ENCODE measurements around the gene DLD. TPM values are rescaled to one million over a fixed set of nuclear protein-coding genes. Genes with fewer than 3 reads are reported as not detected.
"Not testable (repeated sequence)": the region's sequence is repeated elsewhere in the genome, so short reads cannot be mapped to it uniquely, and the experiment has no call there.

DLD gene
- total RNA-seq, 8 experiments from 2014 or later, result 43.2 to 115 (median 71.6) TPM

DNA sequence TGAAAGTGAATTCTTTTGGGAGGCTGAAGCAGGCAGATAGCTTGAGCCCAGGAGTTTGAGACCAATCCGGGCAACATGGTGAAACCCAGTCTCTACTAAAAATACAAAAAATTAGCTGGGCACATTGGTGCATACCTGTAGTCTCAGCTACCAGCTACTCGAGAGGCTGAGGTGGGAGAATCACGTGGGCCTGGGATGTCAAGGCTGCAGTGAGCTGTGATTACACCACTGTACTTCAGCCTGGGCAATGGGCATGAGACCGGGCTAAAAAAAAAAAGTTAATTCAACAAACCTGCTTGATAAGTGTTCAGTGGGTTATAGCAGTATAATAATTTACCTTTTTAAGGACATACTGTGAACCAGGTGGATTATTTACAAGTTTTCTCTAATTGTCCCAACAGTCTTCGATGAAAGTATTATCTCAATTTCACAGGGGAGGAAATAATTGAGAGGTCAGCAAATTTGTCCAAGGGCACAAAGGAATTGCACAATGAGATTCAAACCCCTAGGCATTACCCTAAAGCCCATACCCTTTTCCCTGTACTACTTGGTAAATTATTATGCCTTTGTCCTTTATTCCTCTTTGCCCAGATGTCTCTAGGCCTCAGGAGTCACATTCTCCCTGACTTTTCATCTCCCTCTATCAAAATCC lies 13.1 kb upstream of the DLD start:
- no peak overlapping the region for H3K4me3 ChIP-seq
- no peaks in the 10 kb centered on the region for H3K4me1 ChIP-seq (replicated peaks in 1 of 2)
- WGBS, 10 experiments, result 25 to 100% (median 78%) methylated on average over 1 to 5 of the region's 5 CpGs; no CpG with 5 or more reads in 2 of the 10 experiments
- ATAC-seq (replicated peaks in 6 of 8), result no peak
- no peak overlapping the region for H3K27ac ChIP-seq
- in situ Hi-C loops (cut with MboI; ENCODE audit: low pct_unique_long_range_greater_than_20kb in 2 of 9, low sequenced_read_pairs in 9 of 9, unreplicated experiment in 9 of 9), result loop anchor here in 2 of 9 experiments (10.0 to 25.0 kb wide), 2 partner anchors 113 to 416 kb away; partner anchors contain the start of gene GPR22 (in 1 of the 2)

DNA sequence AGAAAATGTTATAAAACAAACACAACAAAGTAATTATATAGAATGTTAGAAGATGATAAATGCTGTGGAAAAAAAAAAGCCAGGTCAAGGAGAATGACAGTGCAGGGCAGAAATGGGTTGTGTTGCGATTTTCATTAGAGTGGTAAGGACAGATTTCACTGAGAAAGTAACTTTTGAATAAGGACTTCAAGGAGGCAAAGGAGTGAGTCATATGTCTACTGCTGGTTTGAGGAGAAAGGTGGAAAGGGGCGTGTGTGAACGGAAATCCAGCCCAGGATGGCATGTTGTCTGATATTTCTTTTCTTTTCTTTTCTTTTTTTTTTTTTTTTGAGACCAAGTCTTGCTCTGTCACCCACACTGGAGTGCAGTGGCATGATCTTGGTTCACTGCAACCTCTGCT lies 12.3 kb upstream of the DLD start:
- WGBS, 10 experiments, result 42 to 100% (median 82%) methylated on average over 1 to 3 of the region's 3 CpGs; no CpG with 5 or more reads in 1 of the 10 experiments
- Histone ChIP-seq H3K27ac (no peak overlapping the region), H3K4me3 (no peak overlapping the region), H3K4me1 (replicated peaks in 1 of 2) (no peaks in the 10 kb centered on the region)
- in situ Hi-C loops (cut with MboI; ENCODE audit: low pct_unique_long_range_greater_than_20kb in 2 of 9, low sequenced_read_pairs in 9 of 9, unreplicated experiment in 9 of 9), result loop anchor here in 2 of 9 experiments (10.0 to 25.0 kb wide), 2 partner anchors 114 to 416 kb away; partner anchors contain the start of gene GPR22 (in 1 of the 2)
- no peak for ATAC-seq (replicated peaks in 6 of 8)

DNA sequence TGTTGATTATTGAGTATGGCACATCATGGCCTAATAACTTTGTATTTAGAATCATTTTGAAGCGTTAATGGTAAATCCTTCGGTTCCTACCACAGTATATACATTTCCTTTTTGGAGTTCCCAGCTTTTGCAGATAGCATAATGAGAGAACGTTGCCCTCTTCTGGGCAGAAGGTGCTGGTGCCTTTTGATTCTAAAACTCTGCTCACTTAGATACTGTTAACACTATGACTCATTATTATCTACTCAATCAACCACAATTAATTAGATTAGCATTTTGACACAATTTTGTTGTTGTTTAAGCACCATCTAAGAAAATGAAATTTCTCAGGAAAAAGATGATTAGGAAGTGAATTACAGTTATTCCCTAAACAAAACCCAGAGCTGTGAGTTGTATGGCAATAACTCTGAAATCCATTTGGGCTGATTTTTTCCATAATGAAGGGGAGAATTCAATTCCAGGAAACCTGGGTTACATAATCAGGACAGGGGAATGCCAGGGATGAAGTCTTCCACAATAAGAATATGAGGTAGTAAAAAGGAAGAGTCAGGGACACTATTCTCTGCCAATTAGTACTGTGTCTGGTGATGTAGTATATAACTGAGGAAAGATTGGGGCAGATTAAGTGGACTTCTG lies 11.5 kb upstream of the DLD start:
- peak; percentile 61 to 86 (median 78) for ATAC-seq (replicated peaks in 6 of 8)
- H3K27ac ChIP-seq, result no peak overlapping the region
- no peaks in the 10 kb centered on the region for H3K4me1 ChIP-seq (replicated peaks in 1 of 2)
- in situ Hi-C loops (cut with MboI; ENCODE audit: low pct_unique_long_range_greater_than_20kb in 2 of 9, low sequenced_read_pairs in 9 of 9, unreplicated experiment in 9 of 9), result loop anchor here in 2 of 9 experiments (10.0 to 25.0 kb wide), 2 partner anchors 115 to 417 kb away; partner anchors contain the start of gene GPR22 (in 1 of the 2)
- WGBS, 10 experiments, result 0 to 23% (median 2%) methylated on average over 1 to 3 of the region's 3 CpGs; no CpG with 5 or more reads in 4 of the 10 experiments
- H3K4me3 ChIP-seq, result no peak overlapping the region

DNA sequence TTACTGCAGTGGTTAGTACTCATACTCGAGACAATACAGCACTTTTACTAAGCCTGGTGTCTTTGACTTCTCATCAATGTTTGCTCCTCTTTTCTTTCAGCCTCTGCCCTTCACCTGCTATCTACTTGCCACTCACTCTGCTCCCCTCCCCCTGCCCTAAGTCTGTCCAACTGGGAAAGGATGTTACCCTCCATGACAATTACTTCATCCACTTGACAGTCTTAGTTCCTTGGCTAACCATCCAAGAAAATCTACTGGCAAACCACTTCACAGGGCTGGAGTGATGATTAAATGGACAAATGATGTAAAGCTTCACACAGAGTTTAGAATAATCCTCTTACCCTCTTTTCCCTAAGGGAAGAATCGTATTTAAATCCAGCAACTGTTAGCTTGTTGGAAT lies 8.2 kb upstream of the DLD start:
- Histone ChIP-seq H3K4me3 (no peak overlapping the region), H3K27ac (no peak overlapping the region), H3K4me1 (replicated peaks in 1 of 2) (no peaks in the 10 kb centered on the region)
- ATAC-seq (replicated peaks in 6 of 8), result no peak
- in situ Hi-C loops (cut with MboI; ENCODE audit: low pct_unique_long_range_greater_than_20kb in 2 of 9, low sequenced_read_pairs in 9 of 9, unreplicated experiment in 9 of 9), result loop anchor here in 1 of 9 experiments (25.0 kb wide), 1 partner anchor 420 kb away; the partner anchor contains the start of gene GPR22
- 0 to 86% (median 71%) methylated on average over 1 to 2 of the region's 2 CpGs; no CpG with 5 or more reads in 1 of the 10 experiments for WGBS, 10 experiments

DNA sequence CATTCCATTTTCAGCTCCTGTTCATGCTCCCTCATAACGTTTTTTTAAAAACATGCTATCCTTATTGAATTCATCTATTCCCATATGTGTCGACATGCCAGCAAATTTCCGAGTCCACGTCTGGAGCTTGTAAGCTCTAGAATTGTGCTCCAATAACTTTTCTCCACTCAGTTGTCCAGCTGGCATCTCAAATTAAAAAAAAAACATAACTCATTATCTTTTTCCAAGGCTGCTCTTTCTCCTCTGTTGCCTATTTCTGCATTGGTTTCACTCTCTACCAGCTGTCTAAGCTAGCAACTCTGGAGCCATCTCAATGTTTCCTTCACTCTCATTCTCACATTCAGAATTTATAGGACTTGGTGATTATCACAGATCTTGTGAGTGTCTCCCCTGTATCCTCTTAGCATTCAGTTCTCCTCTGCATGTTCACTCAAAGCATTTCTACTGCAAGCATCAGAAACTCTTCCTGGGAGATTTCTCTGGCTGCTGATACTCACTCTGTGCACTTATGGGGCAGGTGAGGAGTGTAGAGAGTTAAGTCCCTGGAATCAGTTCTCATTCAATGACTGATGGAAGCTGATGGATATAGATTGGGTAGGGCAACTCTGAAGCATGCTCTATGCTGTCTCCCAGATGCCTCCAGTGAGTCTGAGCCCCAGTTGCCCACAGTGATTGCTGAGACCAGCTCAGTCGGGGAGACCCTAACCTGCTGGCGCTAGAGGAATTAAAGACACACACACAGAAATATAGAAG lies 6.7 kb upstream of the DLD start:
- 0 to 92% (median 82%) methylated on average over 1 to 5 of the region's 6 CpGs; no CpG with 5 or more reads in 2 of the 10 experiments for WGBS, 10 experiments
- no peak overlapping the region for H3K4me3 ChIP-seq
- H3K4me1 ChIP-seq (replicated peaks in 1 of 2), result no peaks in the 10 kb centered on the region
- no peak overlapping the region for H3K27ac ChIP-seq
- ATAC-seq (replicated peaks in 6 of 8), result no peak
- in situ Hi-C loops (cut with MboI; ENCODE audit: low pct_unique_long_range_greater_than_20kb in 2 of 9, low sequenced_read_pairs in 9 of 9, unreplicated experiment in 9 of 9), result loop anchor here in 1 of 9 experiments (25.0 kb wide), 1 partner anchor 422 kb away; the partner anchor contains the start of gene GPR22

DNA sequence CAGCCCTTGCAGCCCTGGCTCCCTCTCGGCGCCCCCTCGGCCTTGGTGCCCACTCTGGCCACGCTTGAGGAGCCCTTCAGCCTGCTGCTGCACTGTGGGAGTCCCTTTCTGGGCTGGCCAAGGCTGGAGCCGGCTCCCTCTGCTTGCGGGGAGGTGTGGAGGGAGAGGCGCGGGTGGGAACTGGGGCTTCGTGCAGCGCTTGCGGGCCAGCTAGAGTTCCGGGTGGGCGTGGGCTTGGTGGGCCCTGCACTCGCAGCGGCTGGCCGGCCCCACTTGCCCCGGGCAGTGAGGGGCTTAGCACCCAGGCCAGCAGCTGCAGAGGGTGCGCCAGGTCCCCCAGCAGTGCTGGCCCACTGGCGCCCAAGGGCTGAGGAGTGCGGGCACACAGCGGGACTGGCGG lies 3.2 kb upstream of the DLD start:
- in situ Hi-C loops (cut with MboI; ENCODE audit: low pct_unique_long_range_greater_than_20kb in 2 of 9, low sequenced_read_pairs in 9 of 9, unreplicated experiment in 9 of 9), result loop anchor here in 1 of 9 experiments (25.0 kb wide), 1 partner anchor 426 kb away; the partner anchor contains the start of gene GPR22
- peaks cover 7 to 16% of the 10 kb centered on the region in 2 donors for H3K4me1 ChIP-seq (replicated peaks in 1 of 2)
- ATAC-seq (replicated peaks in 6 of 8); H3K27ac ChIP-seq; H3K4me3 ChIP-seq: not testable (repeated sequence)
- 70 to 93% (median 80%) methylated on average over 1 to 3 of the region's 22 CpGs; no CpG with 5 or more reads in 7 of the 10 experiments for WGBS, 10 experiments

DNA sequence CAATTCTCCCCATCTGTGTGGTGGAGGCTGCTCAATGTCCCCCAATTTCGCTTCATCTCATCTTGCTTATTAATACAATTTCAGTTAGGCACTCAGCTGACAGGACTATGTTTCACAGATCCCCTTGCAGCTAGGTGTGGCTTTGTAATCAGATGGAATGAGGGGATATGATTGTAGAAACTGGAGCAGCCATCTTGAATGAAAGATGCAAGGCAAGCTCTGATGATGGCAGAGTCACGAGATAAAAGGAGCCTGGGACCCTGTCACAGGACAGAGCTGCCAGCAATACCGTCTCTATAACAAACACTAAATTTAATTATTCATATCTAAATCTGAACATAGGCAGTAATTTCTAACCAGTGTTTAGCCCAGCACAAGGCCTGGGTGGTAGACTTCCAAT lies 991 bp upstream of the DLD start:
- no peak overlapping the region for H3K27ac ChIP-seq
- in situ Hi-C loops (cut with MboI; ENCODE audit: low pct_unique_long_range_greater_than_20kb in 2 of 9, low sequenced_read_pairs in 9 of 9, unreplicated experiment in 9 of 9), result loop anchor here in 1 of 9 experiments (25.0 kb wide), 1 partner anchor 428 kb away; the partner anchor contains the start of gene GPR22
- ATAC-seq (replicated peaks in 6 of 8), result no peak
- peaks cover 7 to 25% of the 10 kb centered on the region in 2 donors for H3K4me1 ChIP-seq (replicated peaks in 1 of 2)
- H3K4me3 ChIP-seq, result peak overlapping the region in 1 of 5 donors; percentile 93
- 53 to 100% (median 95%) methylated on average over 1 to 3 of the region's 3 CpGs; no CpG with 5 or more reads in 3 of the 10 experiments for WGBS, 10 experiments

DNA sequence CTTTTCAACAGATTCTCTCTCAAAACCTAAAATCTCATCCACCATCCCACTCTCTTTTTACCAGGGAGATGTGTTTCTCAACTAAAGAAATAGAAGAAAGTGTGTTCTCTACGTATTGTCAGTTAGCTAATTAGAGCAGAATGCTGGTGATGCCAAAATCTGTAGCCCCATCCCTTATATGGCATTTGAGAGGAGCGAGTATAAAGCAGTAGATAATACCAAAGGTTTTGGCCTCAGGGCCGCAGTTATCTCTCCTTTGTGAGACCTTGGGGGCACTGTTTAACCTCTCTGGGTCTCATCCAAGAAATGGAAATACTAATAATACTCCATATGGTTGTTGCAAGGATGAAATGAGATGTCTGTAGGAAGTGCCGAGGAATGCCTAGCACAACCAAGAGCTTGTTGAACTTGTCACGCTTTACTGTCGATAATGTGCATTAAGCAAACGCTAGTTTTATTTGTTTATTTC lies 456 bp upstream of the DLD start:
- 0 to 83% (median 12%) methylated on average over 1 to 5 of the region's 7 CpGs; no CpG with 5 or more reads in 1 of the 10 experiments for WGBS, 10 experiments
- peak in 6 of 8 experiments; percentile 2 to 9 (median 4) for ATAC-seq (replicated peaks in 6 of 8)
- Histone ChIP-seq H3K27ac (peak overlapping the region; percentile 81 to 84), H3K4me1 (replicated peaks in 1 of 2) (peaks cover 7 to 25% of the 10 kb centered on the region in 2 donors), H3K4me3 (peak overlapping the region; percentile 78 to 97 (median 85))
- in situ Hi-C loops (cut with MboI; ENCODE audit: low pct_unique_long_range_greater_than_20kb in 2 of 9, low sequenced_read_pairs in 9 of 9, unreplicated experiment in 9 of 9), result loop anchor here in 1 of 9 experiments (25.0 kb wide), 1 partner anchor 428 kb away; the partner anchor contains the start of gene GPR22

DNA sequence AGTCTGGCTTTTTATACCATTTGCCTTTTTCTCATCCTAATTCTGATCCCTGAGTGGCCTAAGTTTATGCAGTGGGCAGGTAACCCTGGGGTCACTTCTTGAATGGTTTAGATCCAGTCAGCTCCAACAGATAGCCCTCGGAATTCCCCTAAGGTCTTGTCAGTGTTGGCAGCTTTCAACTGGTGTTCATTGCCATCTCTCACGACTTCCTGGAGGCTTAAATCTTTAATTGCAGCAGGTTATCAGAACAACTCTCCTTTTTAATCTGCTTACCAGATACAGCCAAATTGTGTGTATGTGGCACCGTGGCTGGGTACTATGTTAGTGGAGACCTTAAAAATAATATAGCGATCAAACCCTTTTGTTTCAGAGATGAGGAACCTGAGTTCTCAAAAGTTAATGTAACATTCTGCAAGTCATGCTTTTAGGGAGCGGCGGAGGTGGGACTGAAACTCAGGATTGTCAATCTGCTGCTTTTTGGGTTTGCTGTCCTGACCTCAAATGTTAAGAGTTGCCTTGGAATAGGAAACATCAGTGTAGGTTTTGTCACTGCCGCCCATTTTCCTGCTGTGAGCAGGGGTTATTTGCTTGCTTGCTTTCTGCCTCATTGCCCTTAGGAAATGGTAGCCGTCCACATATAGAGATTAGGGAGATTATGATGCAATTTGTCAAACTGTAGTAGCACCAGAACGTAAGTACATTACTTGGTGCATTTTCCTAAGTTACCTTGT lies 818 bp downstream of the DLD start:
- in situ Hi-C loops (cut with MboI; ENCODE audit: low pct_unique_long_range_greater_than_20kb in 2 of 9, low sequenced_read_pairs in 9 of 9, unreplicated experiment in 9 of 9), result loop anchor here in 1 of 9 experiments (25.0 kb wide), 1 partner anchor 430 kb away; the partner anchor contains the start of gene GPR22
- H3K27ac ChIP-seq, result peak overlapping the region; percentile 81 to 84
- WGBS, 10 experiments, result 0 to 83% (median 40%) methylated on average over 1 to 8 of the region's 9 CpGs
- H3K4me1 ChIP-seq (replicated peaks in 1 of 2), result peaks cover 7 to 25% of the 10 kb centered on the region in 2 donors
- ATAC-seq (replicated peaks in 6 of 8), result peak in 2 of 8 experiments; percentile 6 to 7
- H3K4me3 ChIP-seq, result peak overlapping the region; percentile 78 to 97 (median 85)

DNA sequence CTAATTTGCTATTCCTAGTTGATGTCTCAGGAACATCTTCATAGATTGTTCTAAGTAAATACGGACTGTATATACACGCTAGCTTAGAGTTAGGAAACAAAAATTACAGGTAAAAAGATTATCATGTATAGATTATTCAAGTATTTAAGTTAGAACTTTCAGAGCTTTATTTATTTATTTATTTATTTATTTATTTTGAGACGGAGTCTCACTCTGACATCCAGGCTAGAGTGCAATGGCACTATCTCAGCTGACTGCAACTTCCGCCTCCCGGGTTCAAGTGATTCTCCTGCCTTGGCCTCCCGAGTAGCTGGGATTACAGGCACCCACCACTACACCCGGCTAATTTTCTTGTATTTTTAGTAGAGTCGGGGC lies 1.4 kb downstream of the DLD start:
- WGBS, 10 experiments, result 33 to 100% (median 92%) methylated on average over 1 to 8 of the region's 8 CpGs; no CpG with 5 or more reads in 2 of the 10 experiments
- Histone ChIP-seq H3K4me1 (replicated peaks in 1 of 2) (peaks cover 7 to 25% of the 10 kb centered on the region in 2 donors), H3K4me3 (peak overlapping the region in 4 of 5 donors; percentile 79 to 97 (median 89))
- ATAC-seq (replicated peaks in 6 of 8); H3K27ac ChIP-seq: not testable (repeated sequence)
- in situ Hi-C loops (cut with MboI; ENCODE audit: low pct_unique_long_range_greater_than_20kb in 2 of 9, low sequenced_read_pairs in 9 of 9, unreplicated experiment in 9 of 9), result loop anchor here in 1 of 9 experiments (25.0 kb wide), 1 partner anchor 430 kb away; the partner anchor contains the start of gene GPR22

DNA sequence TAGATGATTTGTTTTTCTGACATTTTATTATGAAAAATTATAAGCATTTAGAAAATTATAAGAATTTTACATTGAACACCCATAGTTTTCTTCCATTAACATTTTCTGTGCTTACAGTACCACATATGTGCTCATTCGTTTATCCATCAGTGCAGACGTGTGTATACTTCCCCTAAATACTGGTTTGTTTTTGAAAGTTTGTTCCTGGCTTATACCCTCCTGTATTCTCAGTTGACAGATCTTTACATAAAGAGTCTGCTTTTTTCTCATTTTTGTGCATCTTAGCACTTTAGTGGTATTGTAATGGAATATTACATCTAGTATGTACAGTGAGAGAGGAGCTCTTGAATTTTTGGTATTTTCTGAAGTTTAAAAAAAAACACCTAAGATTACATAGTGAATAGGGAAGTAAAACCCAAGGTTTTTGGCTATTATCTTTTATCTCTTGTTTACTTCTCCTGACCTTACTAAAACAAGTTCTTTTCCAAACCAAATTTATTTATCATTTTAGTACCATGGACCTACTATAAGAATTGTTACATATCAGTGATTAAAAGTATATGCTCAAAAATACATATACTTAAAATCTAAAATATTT lies 8.1 kb downstream of the DLD start:
- Histone ChIP-seq H3K4me1 (replicated peaks in 1 of 2) (peaks cover 0 to 4% of the 10 kb centered on the region in 2 donors), H3K27ac (no peak overlapping the region), H3K4me3 (no peak overlapping the region)
- in situ Hi-C loops (cut with MboI; ENCODE audit: low pct_unique_long_range_greater_than_20kb in 2 of 9, low sequenced_read_pairs in 9 of 9, unreplicated experiment in 9 of 9), result loop anchor here in 1 of 9 experiments (25.0 kb wide), 1 partner anchor 437 kb away; the partner anchor contains the start of gene GPR22
- WGBS, 10 experiments, result 79 to 100% (median 100%) methylated on average over 1 to 2 of the region's 2 CpGs; no CpG with 5 or more reads in 2 of the 10 experiments
- ATAC-seq (replicated peaks in 6 of 8), result no peak
